SK-N-MC (cell line): ENCODE measurements around the gene OR4C5.
"Not testable (repeated sequence)": the region's sequence is repeated elsewhere in the genome, so short reads cannot be mapped to it uniquely, and the experiment has no call there.

ENCODE experiments used
- DNase-seq: peaks from one replicate; pipeline ENCODE4 v3.0.0-alpha.2; 2011; ENCODE audit warnings: low read depth, low spot score
- H3K27ac ChIP-seq: fragments of 200-600 bp; sonication (generic); 2 replicates; pipeline ENCODE4 v1.5.1; 2016; ENCODE audit warnings: mixed run types
- H3K36me3 ChIP-seq: fragments of 200-600 bp; sonication (generic); 2 replicates; pipeline ENCODE4 v1.6.1; 2017; ENCODE audit warnings: antibody characterized with exemption, low read length, mixed read lengths; ENCODE audit not compliant: insufficient read depth
- H3K4me3 ChIP-seq: fragments of 200-600 bp; sonication (generic); 2 replicates; pipeline ENCODE4 v1.5.1; 2016
- H3K9ac ChIP-seq: fragments of 200-600 bp; sonication (generic); 2 replicates; pipeline ENCODE4 v1.8.0; 2017; ENCODE audit warnings: mixed run types, mixed read lengths; ENCODE audit not compliant: insufficient read length
- H3K9me3 ChIP-seq: fragments of 200-600 bp; sonication (generic); 2 replicates; pipeline ENCODE4 v1.6.1; 2017; ENCODE audit warnings: low read depth, mild to moderate bottlenecking, antibody characterized with exemption, low read length, moderate library complexity, mixed read lengths
- EZH2 ChIP-seq: fragments of 200-600 bp; sonication (generic); IDR thresholded peaks from one replicate; pipeline ENCODE4 v1.6.1; 2017; ENCODE audit warnings: antibody characterized with exemption
- FOXP2 ChIP-seq: optimal IDR thresholded peaks from 2 replicates; pipeline ENCODE3; 2011; ENCODE audit warnings: mild to moderate bottlenecking, moderate library complexity; ENCODE audit not compliant: insufficient read depth; ENCODE audit errors: extremely low read length, control extremely low read depth
- POLR2AphosphoS5 ChIP-seq: IDR thresholded peaks from 2 replicates; pipeline ENCODE4 v1.6.1; 2012; ENCODE audit warnings: mild to moderate bottlenecking, low read depth, low read length, borderline replicate concordance

OR4C5 gene

DNA sequence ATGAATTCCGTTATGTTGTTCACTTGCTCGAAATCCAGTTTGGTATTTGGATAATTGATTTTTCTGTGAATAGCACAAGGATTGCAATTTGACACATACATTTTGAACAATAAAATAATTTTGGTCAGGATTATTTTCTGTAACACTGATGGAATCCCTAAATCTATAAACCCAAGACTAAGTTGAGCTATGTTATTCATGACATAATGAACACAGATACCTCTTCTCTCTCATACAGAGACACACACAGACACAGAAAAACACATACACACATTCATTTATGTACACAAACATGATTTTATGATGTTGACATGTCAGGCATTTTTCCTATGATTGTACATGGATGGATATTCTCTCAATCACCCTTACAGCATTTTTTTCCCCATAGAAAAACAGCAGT, at the start of gene OR4C5:
TSS of gene OR4C5 (minus strand) at position 101 of the 400 bp plus-strand sequence. CDS start at position 101, 0 bp downstream.
- Histone ChIP-seq H3K9me3 (no peaks in the 10 kb centered on the region), H3K9ac (no peak within 1 kb of the TSS), H3K27ac (no peak within 1 kb of the TSS), H3K4me3 (no peak within 1 kb of the TSS), H3K36me3 (no peaks in the 10 kb centered on the region)
- TF ChIP-seq FOXP2, result no peak
- TF ChIP-seq EZH2, result no peak
- TF ChIP-seq POLR2AphosphoS5, result no peak
- no peak for DNase-seq

GRCh38 chr11:48384670-48385069, 18.4 kb upstream of the OR4C5 start:
- DNase-seq, result no peak
- H3K9me3 ChIP-seq, result no peaks in the 10 kb centered on the region
- no peak for TF ChIP-seq EZH2
- TF ChIP-seq FOXP2, result no peak
- no peak for TF ChIP-seq POLR2AphosphoS5

DNA sequence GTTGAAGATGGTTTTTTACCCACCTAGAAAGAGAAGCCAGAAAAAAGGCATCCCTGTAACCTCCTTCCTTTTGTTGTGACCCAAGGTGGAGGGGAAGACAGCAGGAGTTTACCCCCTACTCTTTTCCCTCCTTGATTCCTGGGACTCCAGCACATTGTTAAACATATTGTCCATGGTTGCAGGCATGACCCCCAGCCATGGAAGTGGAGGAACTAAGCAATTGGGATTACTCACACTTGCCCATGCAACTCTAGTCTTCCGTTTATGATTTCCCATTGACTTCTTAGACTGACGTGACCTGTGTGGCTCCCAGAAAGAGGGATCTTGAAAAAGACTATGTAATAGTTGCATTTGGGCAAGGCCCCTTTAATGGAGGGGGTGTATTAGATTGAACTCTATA, 17.9 kb upstream of the OR4C5 start:
- not testable (repeated sequence) for H3K9ac ChIP-seq, H3K36me3 ChIP-seq, H3K27ac ChIP-seq, H3K4me3 ChIP-seq, H3K9me3 ChIP-seq, DNase-seq

More at GRCh38 chr11:48384670-48385069, 18.4 kb upstream of the OR4C5 start:
- Histone ChIP-seq H3K36me3 (no peaks in the 10 kb centered on the region), H3K9ac (no peak overlapping the region), H3K27ac (no peak overlapping the region), H3K4me3 (no peak overlapping the region)

- H3K4me3 ChIP-seq, H3K9me3 ChIP-seq, DNase-seq, H3K36me3 ChIP-seq, H3K27ac ChIP-seq, H3K9ac ChIP-seq: not testable (repeated sequence)
Measured at GRCh38 chr11:48361289-48361688, 5.0 kb downstream of the OR4C5 start.

DNA sequence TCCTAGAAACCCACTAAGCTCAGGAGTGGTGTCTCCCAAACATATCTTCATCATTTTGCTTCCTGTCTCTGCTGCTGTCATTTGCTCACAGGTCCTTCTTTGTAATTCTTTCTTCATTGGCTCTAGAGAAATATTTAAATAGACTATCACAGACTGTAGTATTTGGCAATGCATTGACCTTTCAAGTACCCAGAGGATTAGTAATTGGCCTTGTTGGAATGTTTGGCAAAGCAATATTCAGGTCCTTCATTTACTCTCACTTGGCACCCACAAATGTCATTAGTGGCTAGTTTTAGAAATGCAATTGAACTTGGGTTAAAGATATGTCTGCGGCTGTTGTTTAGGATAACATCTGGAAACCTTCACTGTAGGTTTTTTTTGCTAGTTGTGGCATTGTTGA, 11.6 kb downstream of the OR4C5 start:
- DNase-seq, result no peak
- Histone ChIP-seq H3K27ac (no peak overlapping the region), H3K9ac (no peak overlapping the region), H3K36me3 (no peaks in the 10 kb centered on the region), H3K9me3 (no peaks in the 10 kb centered on the region), H3K4me3 (no peak overlapping the region)
- TF ChIP-seq EZH2, result no peak
- TF ChIP-seq FOXP2, result no peak
- no peak for TF ChIP-seq POLR2AphosphoS5

- DNase-seq, result no peak
- Histone ChIP-seq H3K9me3 (no peaks in the 10 kb centered on the region), H3K36me3 (no peaks in the 10 kb centered on the region), H3K27ac (no peak overlapping the region), H3K4me3 (no peak overlapping the region), H3K9ac (no peak overlapping the region)
- TF ChIP-seq POLR2AphosphoS5, result no peak
- no peak for TF ChIP-seq FOXP2
- no peak for TF ChIP-seq EZH2
Measured at GRCh38 chr11:48354013-48354412, 12.3 kb downstream of the OR4C5 start.

DNA sequence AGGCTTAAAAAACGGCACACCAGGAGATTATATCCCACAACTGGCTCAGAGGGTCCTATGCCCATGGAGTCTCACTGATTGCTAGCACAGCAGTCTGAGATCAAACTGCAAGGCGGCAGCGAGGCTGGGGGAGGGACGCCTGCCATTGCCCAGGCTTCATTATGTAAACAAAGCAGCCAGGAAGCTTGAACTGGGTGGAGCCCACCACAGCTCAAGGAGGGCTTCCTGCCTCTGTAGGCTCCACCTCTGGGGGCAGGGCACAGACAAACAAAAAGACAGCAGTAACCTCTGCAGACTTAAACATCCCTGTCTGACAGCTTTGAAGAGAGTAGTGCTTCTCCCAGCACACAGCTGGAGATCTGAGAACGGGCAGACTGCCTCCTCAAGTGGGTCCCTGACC, 20.0 kb downstream of the OR4C5 start:
- H3K9ac ChIP-seq, H3K36me3 ChIP-seq, DNase-seq, H3K27ac ChIP-seq, H3K9me3 ChIP-seq, H3K4me3 ChIP-seq: not testable (repeated sequence)

DNA sequence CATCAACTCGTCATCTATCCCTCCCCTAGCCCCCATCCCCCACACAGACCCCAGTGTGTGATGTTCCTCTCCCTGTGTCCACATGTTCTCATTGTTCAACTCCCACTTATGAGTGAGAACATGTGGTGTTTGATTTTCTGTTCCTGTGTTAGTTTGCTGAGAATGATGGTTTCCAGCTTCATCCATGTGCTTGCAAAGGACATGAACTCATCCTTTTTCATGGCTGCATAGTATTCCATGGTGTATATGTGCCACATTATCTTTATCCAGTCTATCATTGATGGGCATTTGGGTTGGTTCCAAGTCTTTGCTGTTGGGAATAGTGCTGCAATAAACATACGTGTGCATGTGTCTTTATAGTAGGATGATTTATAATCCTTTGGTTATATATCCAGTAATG, 23.8 kb downstream of the OR4C5 start:
- H3K4me3 ChIP-seq, DNase-seq, H3K36me3 ChIP-seq, H3K9ac ChIP-seq, H3K27ac ChIP-seq, H3K9me3 ChIP-seq: not testable (repeated sequence)

- no peak overlapping the region for H3K9ac ChIP-seq
- DNase-seq, result no peak
- no peak for TF ChIP-seq EZH2
- TF ChIP-seq FOXP2, result no peak
- TF ChIP-seq POLR2AphosphoS5, result no peak
- no peaks in the 10 kb centered on the region for H3K9me3 ChIP-seq
- H3K27ac ChIP-seq, result no peak overlapping the region
- H3K4me3 ChIP-seq, result no peak overlapping the region
- no peaks in the 10 kb centered on the region for H3K36me3 ChIP-seq
Measured at GRCh38 chr11:48341466-48341865, 24.8 kb downstream of the OR4C5 start.

GRCh38 chr11:48324620-48325019, 41.6 kb downstream of the OR4C5 start, which contains the start of gene OR4C3:
OR4C3 (plus strand) TSS chr11:48324920; CDS start chr11:48325022, 102 bp downstream.
- H3K36me3 ChIP-seq, H3K4me3 ChIP-seq, DNase-seq, H3K9ac ChIP-seq, H3K27ac ChIP-seq, H3K9me3 ChIP-seq: not testable (repeated sequence)

DNA sequence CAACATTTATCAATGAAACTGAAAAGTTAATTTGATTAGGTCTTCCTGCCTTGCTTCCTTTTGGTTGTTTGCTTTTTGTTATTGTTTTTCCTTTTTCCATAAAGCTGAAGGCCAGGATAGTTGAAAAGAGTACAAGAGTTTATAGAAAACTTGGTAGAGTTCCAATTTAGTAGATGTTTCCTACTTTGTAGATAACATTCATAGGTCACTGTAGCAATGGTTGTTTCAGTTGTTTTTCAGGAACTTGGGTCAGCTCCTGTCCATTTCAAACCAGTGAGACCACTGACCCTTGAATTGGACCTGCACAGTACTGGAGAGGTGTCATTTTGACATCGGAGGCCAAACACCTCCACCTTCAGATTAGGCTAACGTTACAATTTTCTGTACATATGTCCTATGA, 46.5 kb downstream of the OR4C5 start:
- H3K9ac ChIP-seq, H3K36me3 ChIP-seq, DNase-seq, H3K9me3 ChIP-seq, H3K27ac ChIP-seq, H3K4me3 ChIP-seq: not testable (repeated sequence)
